ENCODE data around the gene HSP90AA1.

HSP90AA1 gene

GRCh38 chr14:102055181-102055901, 31.5 kb downstream of the HSP90AA1 start:
- TF ChIP-seq CTCF (IDR thresholded peaks at IDR 0.05; ENCODE audit: low read depth, low read length), result no peak
- TF ChIP-seq POLR2A (IDR thresholded peaks at IDR 0.05; ENCODE audit: extremely low read depth, insufficient read length), result no peak
- TF ChIP-seq MAX (IDR thresholded peaks at IDR 0.05; ENCODE audit: low read depth, low read length), result no peak
- no peak for TF ChIP-seq MYC (IDR thresholded peaks at IDR 0.05; ENCODE audit: low read depth, low read length)
- H3K4me3 ChIP-seq (ENCODE audit: low read depth, low read length), result no peak overlapping the region
- no peak for DNase-seq (ENCODE audit: low read depth)

- DNase-seq (ENCODE audit: low read depth), result no peak
- no peak overlapping the region for H3K4me3 ChIP-seq (ENCODE audit: low read depth, low read length)
- TF ChIP-seq CTCF (IDR thresholded peaks at IDR 0.05; ENCODE audit: low read depth, low read length), result no peak
- TF ChIP-seq MAX (IDR thresholded peaks at IDR 0.05; ENCODE audit: low read depth, low read length), result no peak
- TF ChIP-seq MYC (IDR thresholded peaks at IDR 0.05; ENCODE audit: low read depth, low read length), result no peak
- no peak for TF ChIP-seq POLR2A (IDR thresholded peaks at IDR 0.05; ENCODE audit: extremely low read depth, insufficient read length)
These were observed 34.3 kb downstream of the HSP90AA1 start for GRCh38 chr14:102052522-102052921.

- DNase-seq (ENCODE audit: low read depth), result no peak
- H3K4me3 ChIP-seq (ENCODE audit: low read depth, low read length), result no peak overlapping the region
- no peak for TF ChIP-seq MAX (IDR thresholded peaks at IDR 0.05; ENCODE audit: low read depth, low read length)
- TF ChIP-seq CTCF (IDR thresholded peaks at IDR 0.05; ENCODE audit: low read depth, low read length), result no peak
- TF ChIP-seq MYC (IDR thresholded peaks at IDR 0.05; ENCODE audit: low read depth, low read length), result no peak
- TF ChIP-seq POLR2A (IDR thresholded peaks at IDR 0.05; ENCODE audit: extremely low read depth, insufficient read length), result no peak
These were observed 36.2 kb downstream of the HSP90AA1 start for GRCh38 chr14:102050625-102051024.

GRCh38 chr14:102050026-102050405, 36.8 kb downstream of the HSP90AA1 start:
- H3K4me3 ChIP-seq (ENCODE audit: low read depth, low read length), result no peak overlapping the region
- DNase-seq (ENCODE audit: low read depth), result no peak
- no peak for TF ChIP-seq CTCF (IDR thresholded peaks at IDR 0.05; ENCODE audit: low read depth, low read length)
- TF ChIP-seq POLR2A (IDR thresholded peaks at IDR 0.05; ENCODE audit: extremely low read depth, insufficient read length), result no peak
- TF ChIP-seq MAX (IDR thresholded peaks at IDR 0.05; ENCODE audit: low read depth, low read length), result no peak
- no peak for TF ChIP-seq MYC (IDR thresholded peaks at IDR 0.05; ENCODE audit: low read depth, low read length)

GRCh38 chr14:102049258-102050025, 37.4 kb downstream of the HSP90AA1 start:
- TF ChIP-seq POLR2A (IDR thresholded peaks at IDR 0.05; ENCODE audit: extremely low read depth, insufficient read length), result no peak
- no peak for TF ChIP-seq MAX (IDR thresholded peaks at IDR 0.05; ENCODE audit: low read depth, low read length)
- no peak for TF ChIP-seq MYC (IDR thresholded peaks at IDR 0.05; ENCODE audit: low read depth, low read length)
- TF ChIP-seq CTCF (IDR thresholded peaks at IDR 0.05; ENCODE audit: low read depth, low read length), result no peak
- DNase-seq (ENCODE audit: low read depth), result no peak
- H3K4me3 ChIP-seq (ENCODE audit: low read depth, low read length), result no peak overlapping the region

Data from NB4 (cell line).